ENCODE measurements around the gene TIPARP. TPM values are rescaled to one million over a fixed set of nuclear protein-coding genes. Genes with fewer than 3 reads are reported as not detected.
A peak's percentile ranks its signal among the peaks of the same experiment; 100 is the strongest.
"Not testable (repeated sequence)": the region's sequence is repeated elsewhere in the genome, so short reads cannot be mapped to it uniquely, and the experiment has no call there.

TIPARP gene
- total RNA-seq, 1 experiment from 2014 or later = 35.0 TPM

DNA sequence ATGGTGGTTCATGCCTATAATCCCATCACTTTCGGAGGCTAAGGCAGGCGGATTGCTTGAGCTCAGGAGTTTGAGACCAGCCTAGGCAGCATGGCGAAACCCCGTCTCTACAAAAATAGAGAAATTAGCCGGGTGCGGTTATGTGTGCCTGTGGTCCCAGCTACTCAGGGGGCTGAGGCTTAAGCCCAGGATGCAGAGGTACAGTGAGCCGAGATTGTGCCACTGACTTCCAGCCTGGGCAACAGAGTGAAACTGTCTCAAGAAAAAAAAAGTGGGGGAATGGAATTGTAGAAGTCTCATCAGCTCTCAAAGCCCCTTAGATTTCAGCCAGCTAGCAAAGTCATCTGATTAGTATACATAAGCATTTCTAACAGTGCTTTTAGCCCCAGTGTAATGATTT, 33.2 kb downstream of the TIPARP start:
- Histone ChIP-seq H3K9me3 (ENCODE audit: insufficient read depth, low read depth) (no peaks in the 10 kb centered on the region), H3K4me2 (no peak overlapping the region), H3K79me2 (ENCODE audit: low read depth) (peaks cover under 1% of the 10 kb centered on the region; the same call in 1 of the 2 replicates), H3F3A (ENCODE audit: insufficient read depth, low read depth) (peaks cover 46% of the 10 kb centered on the region; the same call in 1 of the 2 replicates), H3K36me3 (ENCODE audit: low read depth) (peaks cover 54% of the 10 kb centered on the region), H2AFZ (no peak overlapping the region), H3K4me1 (replicated peaks; ENCODE audit: insufficient read depth) (no peaks in the 10 kb centered on the region), H3K4me3 (no peak overlapping the region), H4K20me1 (ENCODE audit: insufficient read depth) (peaks cover 8% of the 10 kb centered on the region; the same call in 1 of the 2 replicates), H3K27ac (no peak overlapping the region), H3K27me3 (ENCODE audit: insufficient read depth, low read depth) (no peaks in the 10 kb centered on the region), H3K9me2 (ENCODE audit: insufficient read depth) (no peaks in the 10 kb centered on the region)
- ChIA-PET CTCF (interaction anchor here (0.7 kb wide), 1 partner anchor 248 kb away, joined by 7 read pairs; no protein-coding TSS in a partner anchor), POLR2A (ENCODE audit: unreplicated experiment) (no interaction called here)
- BruUV-seq (replicated peaks) = no TSS peak
- TF ChIP-seq EZH2 (IDR thresholded peaks at IDR 0.05; ENCODE audit: low read depth) = no peak
- TF ChIP-seq, protein P1, sequence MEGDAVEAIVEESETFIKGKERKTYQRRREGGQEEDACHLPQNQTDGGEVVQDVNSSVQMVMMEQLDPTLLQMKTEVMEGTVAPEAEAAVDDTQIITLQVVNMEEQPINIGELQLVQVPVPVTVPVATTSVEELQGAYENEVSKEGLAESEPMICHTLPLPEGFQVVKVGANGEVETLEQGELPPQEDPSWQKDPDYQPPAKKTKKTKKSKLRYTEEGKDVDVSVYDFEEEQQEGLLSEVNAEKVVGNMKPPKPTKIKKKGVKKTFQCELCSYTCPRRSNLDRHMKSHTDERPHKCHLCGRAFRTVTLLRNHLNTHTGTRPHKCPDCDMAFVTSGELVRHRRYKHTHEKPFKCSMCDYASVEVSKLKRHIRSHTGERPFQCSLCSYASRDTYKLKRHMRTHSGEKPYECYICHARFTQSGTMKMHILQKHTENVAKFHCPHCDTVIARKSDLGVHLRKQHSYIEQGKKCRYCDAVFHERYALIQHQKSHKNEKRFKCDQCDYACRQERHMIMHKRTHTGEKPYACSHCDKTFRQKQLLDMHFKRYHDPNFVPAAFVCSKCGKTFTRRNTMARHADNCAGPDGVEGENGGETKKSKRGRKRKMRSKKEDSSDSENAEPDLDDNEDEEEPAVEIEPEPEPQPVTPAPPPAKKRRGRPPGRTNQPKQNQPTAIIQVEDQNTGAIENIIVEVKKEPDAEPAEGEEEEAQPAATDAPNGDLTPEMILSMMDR (conservative IDR thresholded peaks at IDR 0.05) = no peak
- intact Hi-C loops (cut with micrococcal nuclease; ENCODE audit: unreplicated experiment) = no loop called here
- no peak for DNase-seq

- DNase-seq = no peak
- BruUV-seq (replicated peaks) = no TSS peak
- no peaks in the 10 kb centered on the region for H4K20me1 ChIP-seq (ENCODE audit: insufficient read depth)
- no peaks in the 10 kb centered on the region for H3K27me3 ChIP-seq (ENCODE audit: insufficient read depth, low read depth)
- intact Hi-C loops (cut with micrococcal nuclease; ENCODE audit: unreplicated experiment) = no loop called here
- peaks cover 31% of the 10 kb centered on the region; the same call in 1 of the 2 replicates for H3F3A ChIP-seq (ENCODE audit: insufficient read depth, low read depth)
- H3K9me2 ChIP-seq (ENCODE audit: insufficient read depth) = no peaks in the 10 kb centered on the region
- no peak overlapping the region for H3K27ac ChIP-seq
- H3K4me1 ChIP-seq (replicated peaks; ENCODE audit: insufficient read depth) = no peaks in the 10 kb centered on the region
- H3K9me3 ChIP-seq (ENCODE audit: insufficient read depth, low read depth) = no peaks in the 10 kb centered on the region
- TF ChIP-seq, protein P1 (conservative IDR thresholded peaks at IDR 0.05) = no peak
- peaks cover 29% of the 10 kb centered on the region for H3K36me3 ChIP-seq (ENCODE audit: low read depth)
- ChIA-PET POLR2A (ENCODE audit: unreplicated experiment) (no interaction called here), CTCF (no interaction called here)
- no peak overlapping the region for H2AFZ ChIP-seq
- no peak overlapping the region for H3K4me3 ChIP-seq
- H3K79me2 ChIP-seq (ENCODE audit: low read depth) = no peaks in the 10 kb centered on the region
- no peak overlapping the region for H3K4me2 ChIP-seq
Measured at GRCh38 chr3:156710429-156710828, 36.0 kb downstream of the TIPARP start.

GRCh38 chr3:156711113-156711512, 36.7 kb downstream of the TIPARP start:
- intact Hi-C loops (cut with micrococcal nuclease; ENCODE audit: unreplicated experiment) = no loop called here
- H3K4me1 ChIP-seq (replicated peaks; ENCODE audit: insufficient read depth) = no peaks in the 10 kb centered on the region
- no peaks in the 10 kb centered on the region for H3K9me3 ChIP-seq (ENCODE audit: insufficient read depth, low read depth)
- ChIA-PET CTCF (interaction anchor here (0.7 kb wide), 1 partner anchor 37 kb away, joined by 7 read pairs; no protein-coding TSS in a partner anchor), POLR2A (ENCODE audit: unreplicated experiment) (no interaction called here)
- TF ChIP-seq, protein P1 (conservative IDR thresholded peaks at IDR 0.05) = no peak
- no peak for TF ChIP-seq EZH2 (IDR thresholded peaks at IDR 0.05; ENCODE audit: low read depth)
- peaks cover 22% of the 10 kb centered on the region for H3K36me3 ChIP-seq (ENCODE audit: low read depth)
- no peaks in the 10 kb centered on the region for H3K79me2 ChIP-seq (ENCODE audit: low read depth)
- no peak overlapping the region for H3K4me2 ChIP-seq
- H3K4me3 ChIP-seq = no peak overlapping the region
- H3F3A ChIP-seq (ENCODE audit: insufficient read depth, low read depth) = peaks cover 25% of the 10 kb centered on the region; the same call in 1 of the 2 replicates
- H3K9me2 ChIP-seq (ENCODE audit: insufficient read depth) = no peaks in the 10 kb centered on the region
- no peak overlapping the region for H3K27ac ChIP-seq
- DNase-seq = no peak
- no TSS peak for BruUV-seq (replicated peaks)
- H4K20me1 ChIP-seq (ENCODE audit: insufficient read depth) = no peaks in the 10 kb centered on the region
- H2AFZ ChIP-seq = no peak overlapping the region
- H3K27me3 ChIP-seq (ENCODE audit: insufficient read depth, low read depth) = no peaks in the 10 kb centered on the region

DNA sequence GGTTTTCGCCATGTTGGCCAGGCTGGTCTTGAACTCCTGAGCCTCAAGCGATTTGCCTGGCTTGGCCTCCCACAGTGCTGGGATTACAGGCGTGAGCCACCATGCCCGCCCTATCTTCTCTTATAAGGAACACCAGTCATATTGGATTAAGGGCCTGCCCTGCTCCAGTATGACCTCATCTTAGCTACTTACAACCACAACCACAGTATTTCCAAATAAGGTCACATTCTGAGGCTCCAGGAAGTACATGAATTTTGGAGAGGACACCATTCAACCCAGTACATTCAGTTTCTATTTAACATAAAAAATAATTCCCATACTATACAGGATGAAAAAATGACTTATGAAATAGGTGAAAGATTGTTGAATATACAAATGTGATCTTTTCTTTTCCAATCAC, 37.6 kb downstream of the TIPARP start:
- H2AFZ ChIP-seq; H4K20me1 ChIP-seq (ENCODE audit: insufficient read depth); H3K27ac ChIP-seq; H3K27me3 ChIP-seq (ENCODE audit: insufficient read depth, low read depth); H3K79me2 ChIP-seq (ENCODE audit: low read depth); intact Hi-C loops (cut with micrococcal nuclease; ENCODE audit: unreplicated experiment); H3K9me3 ChIP-seq (ENCODE audit: insufficient read depth, low read depth); H3K4me2 ChIP-seq; H3K4me1 ChIP-seq (replicated peaks; ENCODE audit: insufficient read depth); H3K4me3 ChIP-seq; H3K9me2 ChIP-seq (ENCODE audit: insufficient read depth); POLR2A ChIA-PET (ENCODE audit: unreplicated experiment); BruUV-seq (replicated peaks): not testable (repeated sequence)
- peak in 1 of 2 experiments; percentile 55 for DNase-seq
- Histone ChIP-seq H3F3A (ENCODE audit: insufficient read depth, low read depth) (peaks cover 18% of the 10 kb centered on the region), H3K36me3 (ENCODE audit: low read depth) (peaks cover 19% of the 10 kb centered on the region; the same call in 1 of the 2 replicates)
- CTCF ChIA-PET = interaction anchor here (0.7 kb wide), 1 partner anchor 36 kb away, joined by 7 read pairs; no protein-coding TSS in a partner anchor
